WERI-Rb-1 (cell line): ENCODE measurements around the gene ATP10D.
"Not testable (repeated sequence)": the region's sequence is repeated elsewhere in the genome, so short reads cannot be mapped to it uniquely, and the experiment has no call there.

ENCODE experiments used
- DNase-seq: peaks from one replicate; pipeline ENCODE4 v3.0.0-alpha.2; 2020
- H3K27ac ChIP-seq: fragments of 250-450 bp; sonication (Bioruptor Pico); 2 replicates; pipeline ENCODE4 v1.5.1; 2020; ENCODE audit warnings: mild to moderate bottlenecking, moderate library complexity
- H3K27me3 ChIP-seq: fragments of 250-450 bp; sonication (Bioruptor Pico); 2 replicates; pipeline ENCODE4 v1.5.1; 2021; ENCODE audit warnings: mild to moderate bottlenecking, low read depth, moderate library complexity; ENCODE audit not compliant: insufficient read depth, severe bottlenecking
- H3K36me3 ChIP-seq: fragments of 250-450 bp; sonication (Bioruptor Pico); 2 replicates; pipeline ENCODE4 v1.5.1; 2020; ENCODE audit warnings: mild to moderate bottlenecking, moderate library complexity
- H3K4me3 ChIP-seq: 2 replicates; pipeline ENCODE4 v1.5.1; 2011; ENCODE audit warnings: low read depth, mild to moderate bottlenecking, control low read depth, low read length
- H3K9me3 ChIP-seq: fragments of 250-450 bp; sonication (Bioruptor Pico); 2 replicates; pipeline ENCODE4 v1.5.1; 2021; ENCODE audit warnings: mild to moderate bottlenecking, moderate library complexity; ENCODE audit not compliant: severe bottlenecking
- CTCF ChIP-seq: IDR thresholded peaks from 2 replicates; pipeline ENCODE4 v1.5.1; 2011; ENCODE audit warnings: low read depth, mild to moderate bottlenecking, control low read depth, inconsistent platforms, low read length

ATP10D gene

GRCh38 chr4:47553329-47554125 is 68.5 kb downstream of the ATP10D start:
- no peak for TF ChIP-seq CTCF
- Histone ChIP-seq H3K27me3 (no peaks in the 10 kb centered on the region), H3K4me3 (no peak overlapping the region), H3K27ac (no peak overlapping the region), H3K36me3 (no peaks in the 10 kb centered on the region), H3K9me3 (no peaks in the 10 kb centered on the region)
- DNase-seq = no peak

- not testable (repeated sequence) for H3K9me3 ChIP-seq, H3K27me3 ChIP-seq, H3K4me3 ChIP-seq, DNase-seq, H3K36me3 ChIP-seq, H3K27ac ChIP-seq
Measured at GRCh38 chr4:47555920-47556319, 70.8 kb downstream of the ATP10D start.

- H3K4me3 ChIP-seq = no peak overlapping the region
- H3K27ac ChIP-seq = no peak overlapping the region
- no peaks in the 10 kb centered on the region for H3K36me3 ChIP-seq
- no peak for DNase-seq
- no peaks in the 10 kb centered on the region for H3K9me3 ChIP-seq
- no peaks in the 10 kb centered on the region for H3K27me3 ChIP-seq
- TF ChIP-seq CTCF = no peak
Measured at GRCh38 chr4:47557255-47557654, 72.2 kb downstream of the ATP10D start.

GRCh38 chr4:47560682-47561081 is 75.6 kb downstream of the ATP10D start:
- H3K27me3 ChIP-seq = no peaks in the 10 kb centered on the region
- TF ChIP-seq CTCF = no peak
- no peaks in the 10 kb centered on the region for H3K9me3 ChIP-seq
- H3K36me3 ChIP-seq = no peaks in the 10 kb centered on the region
- no peak for DNase-seq
- H3K4me3 ChIP-seq = no peak overlapping the region
- H3K27ac ChIP-seq = no peak overlapping the region

GRCh38 chr4:47561331-47561730 is 76.3 kb downstream of the ATP10D start:
- DNase-seq = no peak
- no peak for TF ChIP-seq CTCF

GRCh38 chr4:47562297-47562696 is 77.2 kb downstream of the ATP10D start:
- H3K36me3 ChIP-seq = no peaks in the 10 kb centered on the region
- H3K27ac ChIP-seq = no peak overlapping the region
- no peak overlapping the region for H3K4me3 ChIP-seq
- no peaks in the 10 kb centered on the region for H3K27me3 ChIP-seq
- TF ChIP-seq CTCF = no peak
- no peaks in the 10 kb centered on the region for H3K9me3 ChIP-seq
- DNase-seq = no peak

More at GRCh38 chr4:47561331-47561730, 76.3 kb downstream of the ATP10D start:
- H3K4me3 ChIP-seq = no peak overlapping the region
- no peaks in the 10 kb centered on the region for H3K9me3 ChIP-seq
- no peaks in the 10 kb centered on the region for H3K36me3 ChIP-seq
- H3K27ac ChIP-seq = no peak overlapping the region
- no peaks in the 10 kb centered on the region for H3K27me3 ChIP-seq
